SIG-M5 treated with dmso at 0.1 percent for 504 hours (cell line): Measurements from ENCODE around the gene NFE2L3.
"Not testable (repeated sequence)": the region's sequence is repeated elsewhere in the genome, so short reads cannot be mapped to it uniquely, and the experiment has no call there.

Source experiments
- DNase-seq: peaks from one replicate; lab custom pipeline; 2025; ENCODE audit not compliant: unreplicated experiment; lab: John Stamatoyannopoulos, UW

Gene NFE2L3

GRCh38 chr7:26147030-26147429 is 5.0 kb upstream of the NFE2L3 start:
- DNase-seq, result no peak

- not testable (repeated sequence) for DNase-seq
These were observed 4.2 kb upstream of the NFE2L3 start for GRCh38 chr7:26147646-26148306.

- not testable (repeated sequence) for DNase-seq
These were observed 3.7 kb upstream of the NFE2L3 start for GRCh38 chr7:26148307-26148700.

GRCh38 chr7:26149391-26149977 is 2.5 kb upstream of the NFE2L3 start:
- DNase-seq, result no peak

- DNase-seq, result no peak
These were observed 902 bp upstream of the NFE2L3 start for GRCh38 chr7:26151096-26151495.

- no peak for DNase-seq
These were observed 397 bp upstream of the NFE2L3 start for GRCh38 chr7:26151650-26151952.

- DNase-seq, result not testable (repeated sequence)
These were observed 813 bp downstream of the NFE2L3 start for GRCh38 chr7:26152782-26153240.

- DNase-seq, result no peak
These were observed 1.3 kb downstream of the NFE2L3 start for GRCh38 chr7:26153241-26153822.

- DNase-seq, result no peak
These were observed 2.1 kb downstream of the NFE2L3 start for GRCh38 chr7:26153823-26154783.

GRCh38 chr7:26155531-26156375 is 3.8 kb downstream of the NFE2L3 start:
- DNase-seq, result no peak

GRCh38 chr7:26156451-26157420 is 4.7 kb downstream of the NFE2L3 start:
- DNase-seq, result no peak

- DNase-seq, result no peak
These were observed 5.6 kb downstream of the NFE2L3 start for GRCh38 chr7:26157520-26158105.

- no peak for DNase-seq
These were observed 7.2 kb downstream of the NFE2L3 start for GRCh38 chr7:26159243-26159642.

GRCh38 chr7:26160896-26161295 is 8.9 kb downstream of the NFE2L3 start:
- no peak for DNase-seq

GRCh38 chr7:26162431-26162830 is 10.4 kb downstream of the NFE2L3 start:
- DNase-seq, result no peak

GRCh38 chr7:26163804-26164203 is 11.8 kb downstream of the NFE2L3 start:
- DNase-seq, result not testable (repeated sequence)

GRCh38 chr7:26165950-26166683 is 14.1 kb downstream of the NFE2L3 start:
- DNase-seq, result no peak

GRCh38 chr7:26166684-26167266 is 14.8 kb downstream of the NFE2L3 start:
- peak; percentile 32 for DNase-seq
